HUES6 (cell line): ENCODE results near the gene EPHX1.
A peak's percentile ranks its signal among the peaks of the same experiment; 100 is the strongest.
"Not testable (repeated sequence)": the region's sequence is repeated elsewhere in the genome, so short reads cannot be mapped to it uniquely, and the experiment has no call there.

Experiments
- H3K27ac ChIP-seq: 2 replicates; pipeline ENCODE4 v1.7.0; 2013; ENCODE audit warnings: low read depth, mild to moderate bottlenecking, low read length, inconsistent platforms
- H3K27me3 ChIP-seq: 2 replicates; pipeline ENCODE4 v1.6.1; 2013; ENCODE audit warnings: low read length; ENCODE audit not compliant: control insufficient read depth, insufficient read depth
- H3K36me3 ChIP-seq: 2 replicates; pipeline ENCODE4 v1.6.1; 2013; ENCODE audit warnings: low read length; ENCODE audit not compliant: control insufficient read depth, insufficient read depth
- H3K4me1 ChIP-seq: 2 replicates; pipeline ENCODE4 v1.6.1; 2013; ENCODE audit warnings: low read length; ENCODE audit not compliant: control insufficient read depth, insufficient read depth
- H3K4me3 ChIP-seq: 2 replicates; pipeline ENCODE4 v1.5.1; 2013; ENCODE audit warnings: low read depth, low read length
- H3K9ac ChIP-seq: one replicate; pipeline ENCODE4 v1.6.1; 2013; ENCODE audit warnings: mild to moderate bottlenecking, low read length
- H3K9me3 ChIP-seq: 2 replicates; pipeline ENCODE4 v1.6.1; 2013; ENCODE audit warnings: low read depth, low read length; ENCODE audit not compliant: control insufficient read depth, insufficient read depth

The EPHX1 gene

DNA sequence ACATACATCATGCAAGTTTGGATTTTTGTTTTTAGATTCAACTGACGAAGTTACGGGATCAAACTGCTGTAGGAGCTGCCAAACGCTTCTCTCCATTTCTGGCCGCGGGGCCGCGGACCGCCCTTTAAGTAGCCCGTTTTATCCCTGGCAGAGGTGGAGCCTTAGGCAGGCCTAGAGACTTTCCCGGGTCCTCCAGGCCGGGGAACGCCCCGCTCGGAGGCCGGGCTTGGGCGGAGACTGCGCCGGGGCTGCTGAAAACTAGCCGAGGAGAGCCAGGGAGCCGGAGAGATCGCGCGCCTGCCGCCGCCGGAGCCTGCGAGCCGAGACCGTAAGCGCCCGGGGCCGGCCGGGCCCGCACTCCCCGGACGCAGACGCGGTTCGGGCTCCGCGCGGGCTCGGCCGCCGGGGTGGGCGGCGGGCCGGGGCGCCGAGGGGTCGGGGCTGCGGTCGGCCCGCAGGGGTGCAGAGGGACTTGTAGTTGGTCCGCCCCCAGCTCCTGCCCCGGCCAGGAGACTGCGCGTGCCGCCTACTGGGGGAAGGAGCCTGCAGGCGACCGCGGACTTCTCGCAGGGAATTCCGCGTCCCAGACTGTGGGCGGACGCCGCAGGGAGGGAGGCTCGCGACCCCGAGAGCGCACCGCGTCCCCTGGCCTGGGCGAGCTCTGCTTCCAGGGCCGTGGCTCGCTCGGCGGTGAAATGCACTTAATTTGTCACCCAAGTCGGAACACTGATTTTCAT lies at the start of gene EPHX1:
Gene EPHX1 (plus strand): TSS at position 283 of the 737 bp plus-strand sequence. CDS start 18,606 bp downstream, outside the sequence.
- H3K27me3 ChIP-seq: no peaks in the 10 kb centered on the region
- no peaks in the 10 kb centered on the region for H3K9me3 ChIP-seq
- H3K27ac ChIP-seq: peak within 1 kb of the TSS; percentile 60; the same call in 1 of the 2 replicates
- H3K9ac ChIP-seq: peak within 1 kb of the TSS; percentile 86
- H3K4me3 ChIP-seq: peak within 1 kb of the TSS; percentile 75
- H3K36me3 ChIP-seq: peaks cover 7% of the 10 kb centered on the region; the same call in 1 of the 2 replicates
- H3K4me1 ChIP-seq: peaks cover 29% of the 10 kb centered on the region

DNA sequence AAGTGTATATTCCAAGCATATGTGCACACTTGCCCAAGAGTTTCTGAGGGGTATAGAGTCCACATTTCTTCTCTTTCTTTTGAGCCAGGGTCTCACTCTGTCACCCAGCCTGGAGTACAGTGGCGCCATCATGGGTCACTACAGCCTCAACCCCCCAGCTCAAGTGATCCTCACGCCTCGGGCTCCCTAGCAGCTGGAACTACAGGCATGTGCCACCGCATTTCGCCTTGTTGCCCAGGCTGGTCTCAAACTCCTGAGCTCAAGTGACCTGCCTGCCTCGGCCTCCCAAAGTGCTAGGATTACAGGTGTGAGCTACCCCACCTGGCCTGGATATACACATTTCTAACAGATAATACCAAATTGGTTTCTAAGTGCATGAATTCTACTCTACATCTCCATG lies 49.4 kb upstream of the EPHX1 start:
- Histone ChIP-seq H3K4me1 (peaks cover 23% of the 10 kb centered on the region), H3K27ac (no peak overlapping the region), H3K9ac (no peak overlapping the region), H3K27me3 (no peaks in the 10 kb centered on the region), H3K4me3 (no peak overlapping the region), H3K9me3 (no peaks in the 10 kb centered on the region), H3K36me3 (no peaks in the 10 kb centered on the region)

DNA sequence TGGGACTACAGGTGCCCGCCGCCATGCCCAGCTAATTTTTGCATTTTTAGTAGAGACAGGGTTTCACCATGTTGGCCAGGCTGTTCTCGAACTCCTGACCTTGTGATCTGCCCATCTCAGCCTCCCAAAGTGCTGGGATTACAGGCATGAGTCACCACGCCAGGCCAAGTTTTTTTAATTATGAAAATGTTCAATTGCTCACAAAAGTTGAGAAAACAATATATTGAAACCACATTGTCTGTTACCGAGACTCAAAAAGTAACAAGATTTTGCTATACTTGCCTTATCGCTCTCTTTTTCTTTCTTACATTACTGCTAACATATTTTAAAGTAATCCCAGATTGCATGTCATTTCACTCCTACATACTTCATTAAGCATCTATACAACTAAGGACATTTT lies 48.5 kb upstream of the EPHX1 start:
- not testable (repeated sequence) for H3K9ac ChIP-seq, H3K36me3 ChIP-seq, H3K9me3 ChIP-seq, H3K27ac ChIP-seq, H3K4me3 ChIP-seq, H3K27me3 ChIP-seq
- peaks cover 20% of the 10 kb centered on the region for H3K4me1 ChIP-seq

DNA sequence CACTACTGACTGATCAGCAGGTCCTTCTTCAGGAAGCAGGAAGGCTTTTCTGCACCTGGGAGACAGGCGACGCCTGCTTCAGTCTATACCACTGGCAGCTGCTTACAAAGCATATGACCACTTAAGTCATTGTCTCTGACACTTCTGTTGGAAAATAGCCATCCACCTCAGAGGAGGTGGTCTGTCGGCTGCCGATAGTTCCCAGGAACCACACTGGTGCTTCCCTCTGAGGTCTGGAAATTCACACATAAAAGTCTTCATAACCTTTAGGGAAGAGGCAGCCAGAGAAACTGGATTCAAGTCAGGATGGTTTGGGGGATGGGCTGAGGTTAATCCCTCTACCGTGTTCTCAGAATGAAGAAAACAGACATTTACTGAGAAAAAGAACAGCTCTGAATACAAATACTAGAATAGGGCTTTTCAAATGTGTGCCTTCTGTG lies 47.9 kb upstream of the EPHX1 start:
- Histone ChIP-seq H3K36me3 (no peaks in the 10 kb centered on the region), H3K4me3 (no peak overlapping the region), H3K4me1 (peaks cover 22% of the 10 kb centered on the region), H3K27ac (0 out of 2 replicates have a peak overlapping the region, but pooled peaks have one; percentile 27), H3K9ac (peak overlapping the region; percentile 29), H3K27me3 (no peaks in the 10 kb centered on the region), H3K9me3 (no peaks in the 10 kb centered on the region)

DNA sequence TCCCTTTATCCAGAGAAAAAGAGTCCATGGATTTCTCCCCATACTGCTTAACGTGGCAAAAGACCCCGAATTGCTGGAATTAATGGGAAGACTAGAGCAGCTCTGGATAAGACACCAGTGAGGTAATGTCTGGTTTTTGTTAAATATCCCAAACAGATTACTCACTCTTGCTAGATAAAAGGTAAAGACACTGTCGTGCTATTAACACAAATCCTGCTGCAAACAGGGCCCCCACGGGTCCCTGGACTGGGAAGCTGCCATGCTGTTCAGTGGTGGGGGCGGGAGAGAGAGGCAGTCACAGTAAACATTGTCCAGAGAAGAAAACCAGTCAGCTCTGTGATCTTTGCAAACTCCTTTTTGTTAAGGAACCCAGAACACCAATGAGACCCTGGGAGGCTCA lies 47.5 kb upstream of the EPHX1 start:
- 0 out of 2 replicates have a peak overlapping the region, but pooled peaks have one; percentile 27 for H3K27ac ChIP-seq
- H3K9ac ChIP-seq: peak overlapping the region; percentile 29

DNA sequence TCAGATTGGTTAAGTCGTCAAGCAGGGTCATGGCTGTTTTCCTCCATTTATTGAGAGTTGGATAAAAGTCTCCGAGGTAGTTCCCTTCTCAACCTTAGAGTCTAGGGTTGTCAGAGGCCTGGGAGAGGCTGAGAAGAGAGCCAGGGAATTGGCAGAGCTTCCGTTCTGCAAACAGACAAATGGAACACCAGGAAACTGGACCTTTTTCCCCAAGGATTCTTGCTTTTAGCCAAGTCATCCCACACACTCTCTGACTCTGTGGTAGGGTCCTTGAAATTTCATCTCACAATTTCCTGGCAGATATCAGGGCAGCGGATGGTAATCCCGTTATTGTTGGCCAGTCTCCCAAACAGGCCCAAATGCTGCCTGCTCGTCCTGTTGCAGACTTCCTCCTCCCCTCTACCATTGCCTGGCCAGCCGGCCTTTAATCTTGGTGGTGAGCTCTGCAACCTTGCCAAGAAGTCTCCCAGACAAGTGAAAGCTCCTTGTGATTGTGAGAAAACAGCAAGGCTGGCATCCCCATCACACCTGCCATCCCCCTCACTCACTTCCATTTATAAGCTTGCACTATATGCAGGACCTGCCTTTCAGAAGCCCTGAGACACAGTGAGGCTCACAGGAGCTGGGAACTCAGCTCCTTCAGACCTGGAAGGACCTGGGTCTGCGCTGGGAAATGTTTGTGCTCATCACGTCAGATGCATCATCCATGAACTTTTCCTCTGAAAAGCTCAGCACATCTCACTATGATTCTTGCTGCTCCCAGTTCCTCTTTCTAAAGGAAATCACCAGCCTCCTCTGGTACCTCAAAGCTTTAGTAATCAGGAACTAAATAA lies 46.0 kb upstream of the EPHX1 start:
- H3K27ac ChIP-seq: no peak overlapping the region
- no peaks in the 10 kb centered on the region for H3K27me3 ChIP-seq
- H3K9me3 ChIP-seq: no peaks in the 10 kb centered on the region
- H3K36me3 ChIP-seq: no peaks in the 10 kb centered on the region
- H3K9ac ChIP-seq: no peak overlapping the region
- H3K4me3 ChIP-seq: no peak overlapping the region
- peaks cover 37% of the 10 kb centered on the region for H3K4me1 ChIP-seq

More for the DNA sequence above, 47.5 kb upstream of the EPHX1 start:
- Histone ChIP-seq H3K4me3 (no peak overlapping the region), H3K4me1 (peaks cover 26% of the 10 kb centered on the region), H3K9me3 (no peaks in the 10 kb centered on the region), H3K36me3 (no peaks in the 10 kb centered on the region), H3K27me3 (no peaks in the 10 kb centered on the region)

DNA sequence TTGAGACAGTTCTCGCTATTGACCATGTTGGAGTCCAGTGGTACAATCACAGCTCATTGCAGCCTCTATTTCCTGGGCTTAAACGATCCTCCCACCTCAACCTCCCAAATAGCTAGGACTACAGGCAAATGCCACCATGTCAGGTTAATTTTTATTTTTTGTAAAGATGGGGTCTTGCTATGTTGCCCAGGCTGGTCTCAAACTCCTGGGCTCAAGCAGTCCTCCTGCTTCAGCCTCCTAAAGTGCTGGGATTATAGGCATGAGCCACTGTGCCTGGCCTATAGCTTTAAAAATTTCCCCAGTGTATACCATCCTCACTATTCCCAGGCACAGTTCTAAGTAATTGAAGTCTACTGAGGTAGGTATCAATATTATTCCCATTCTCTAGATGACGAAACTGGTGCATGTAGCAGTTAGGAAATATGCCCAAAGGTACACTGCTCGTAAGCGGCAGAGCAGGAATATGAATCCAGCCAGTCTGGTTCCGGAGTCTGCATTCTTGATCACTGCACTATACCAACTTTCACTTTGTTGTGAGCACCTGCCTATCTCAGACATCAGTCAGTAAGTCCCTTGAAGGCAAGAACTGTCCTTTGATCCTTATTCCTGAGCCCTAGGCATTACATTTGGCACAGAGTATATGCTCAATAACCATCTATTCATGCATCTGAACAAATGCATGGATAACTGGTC lies 43.8 kb upstream of the EPHX1 start:
- Histone ChIP-seq H3K9ac (no peak overlapping the region), H3K4me3 (no peak overlapping the region), H3K9me3 (no peaks in the 10 kb centered on the region), H3K36me3 (no peaks in the 10 kb centered on the region), H3K27ac (no peak overlapping the region), H3K4me1 (peaks cover 48% of the 10 kb centered on the region), H3K27me3 (no peaks in the 10 kb centered on the region)

DNA sequence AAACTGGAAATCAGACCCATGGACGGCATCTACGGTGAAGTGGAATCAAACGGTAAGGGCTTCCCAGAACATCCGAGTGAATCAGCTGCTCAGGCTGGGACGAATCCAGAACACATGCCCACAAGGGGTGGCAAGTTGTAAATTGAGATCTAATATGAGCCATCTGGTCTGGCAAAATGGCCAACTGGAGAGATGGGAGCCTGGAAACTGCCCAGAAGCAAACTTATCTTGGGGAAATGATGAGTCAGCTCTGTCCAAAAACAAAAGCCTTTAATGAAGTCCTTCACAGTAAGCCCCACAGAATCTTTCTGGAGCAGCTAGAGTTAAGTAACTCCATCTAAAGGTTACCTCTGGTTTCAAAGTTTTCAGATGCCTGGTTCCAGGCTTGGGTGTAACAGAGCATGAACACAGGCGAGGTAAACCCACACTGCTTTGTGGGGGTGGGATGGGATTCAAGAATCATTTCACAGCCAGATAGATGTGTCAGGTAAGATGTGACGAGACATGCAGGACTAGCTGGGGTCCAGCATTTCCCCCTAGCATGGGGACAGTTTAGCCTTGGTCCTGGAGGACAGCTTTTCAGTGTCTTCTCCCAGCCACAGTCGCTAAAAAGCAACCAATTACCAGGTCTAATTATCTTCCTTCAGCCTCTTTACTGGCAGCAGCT lies 42.8 kb upstream of the EPHX1 start:
- Histone ChIP-seq H3K9ac (no peak overlapping the region), H3K4me3 (no peak overlapping the region), H3K36me3 (no peaks in the 10 kb centered on the region), H3K27me3 (no peaks in the 10 kb centered on the region), H3K4me1 (peaks cover 49% of the 10 kb centered on the region), H3K9me3 (no peaks in the 10 kb centered on the region), H3K27ac (no peak overlapping the region)

DNA sequence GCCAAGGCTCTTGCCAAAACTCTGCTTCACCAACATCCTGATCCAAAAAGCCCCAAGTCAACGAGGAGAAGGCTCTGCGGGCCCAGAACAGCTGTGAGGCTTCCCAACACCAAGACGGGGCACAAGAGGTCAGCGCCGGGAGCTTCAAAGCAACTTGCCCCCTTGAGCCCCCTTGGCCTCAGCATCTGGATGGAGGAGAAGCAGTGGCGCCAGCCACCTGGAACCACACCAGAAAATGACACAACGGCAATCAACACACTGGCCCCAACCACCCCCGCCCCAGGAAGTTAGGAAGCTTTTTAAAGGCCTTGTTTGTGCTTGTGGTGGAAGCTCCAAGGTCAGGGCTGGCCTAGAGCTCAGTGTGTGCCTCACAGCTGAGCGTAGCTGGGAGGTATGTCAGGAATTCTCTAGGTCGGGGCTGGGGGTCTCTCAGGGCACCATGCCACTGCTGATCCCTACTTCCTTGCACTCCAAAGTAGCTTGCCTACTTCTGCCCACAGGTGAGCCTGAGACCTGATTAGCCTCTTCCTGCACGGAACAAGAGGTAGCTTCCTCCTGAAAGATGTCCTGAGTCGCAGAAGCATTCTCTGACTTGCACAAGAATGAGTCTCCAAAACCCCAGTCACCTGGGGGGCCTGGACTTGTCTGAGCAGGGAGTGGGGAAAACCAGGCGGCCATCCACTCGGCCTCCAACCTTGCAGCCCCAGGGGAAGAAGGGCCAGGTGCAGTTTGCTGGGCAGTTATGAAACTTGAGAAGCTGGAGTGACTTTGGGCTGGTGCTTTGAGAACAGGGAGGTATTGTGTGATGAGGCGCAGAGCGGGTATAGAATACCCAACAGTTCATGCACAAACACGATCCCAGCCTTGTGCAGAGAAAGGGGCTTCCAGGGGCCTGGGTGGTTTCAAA lies 42.0 kb upstream of the EPHX1 start:
- no peak overlapping the region for H3K27ac ChIP-seq
- H3K9ac ChIP-seq: no peak overlapping the region
- no peaks in the 10 kb centered on the region for H3K9me3 ChIP-seq
- H3K27me3 ChIP-seq: no peaks in the 10 kb centered on the region
- peaks cover 47% of the 10 kb centered on the region for H3K4me1 ChIP-seq
- no peak overlapping the region for H3K4me3 ChIP-seq
- H3K36me3 ChIP-seq: no peaks in the 10 kb centered on the region
